Hepatocyte (in vitro differentiated cells): ENCODE results near the gene TMA16. TPM values are rescaled to one million over a fixed set of nuclear protein-coding genes. Genes with fewer than 3 reads are reported as not detected.

Experiments
- DNase-seq: peaks from one replicate; pipeline ENCODE4 v3.0.0-alpha.2; 2016; ENCODE audit warnings: low spot score
- H2AFZ ChIP-seq: fragments of 200-600 bp; sonication (generic); 2 replicates; pipeline ENCODE4 v1.6.0; 2016; ENCODE audit warnings: antibody characterized with exemption, mild to moderate bottlenecking
- H3K27ac ChIP-seq: fragments of 200-600 bp; sonication (generic); 2 replicates; pipeline ENCODE4 v1.5.1; 2016; ENCODE audit warnings: mild to moderate bottlenecking
- H3K27me3 ChIP-seq: fragments of 200-600 bp; sonication (generic); 2 replicates; pipeline ENCODE4 v1.6.1; 2016
- H3K36me3 ChIP-seq: fragments of 200-600 bp; sonication (generic); replicated peaks from 2 replicates; pipeline ENCODE4 v1.5.1; 2016; ENCODE audit warnings: low read depth; ENCODE audit not compliant: insufficient read depth
- H3K4me1 ChIP-seq: fragments of 200-600 bp; sonication (generic); 2 replicates; pipeline ENCODE4 v1.5.1; 2016; ENCODE audit warnings: mild to moderate bottlenecking, moderate library complexity; ENCODE audit not compliant: insufficient read depth
- H3K4me2 ChIP-seq: fragments of 200-600 bp; sonication (generic); 2 replicates; pipeline ENCODE4 v1.6.0; 2016
- H3K4me3 ChIP-seq: fragments of 200-600 bp; sonication (generic); 2 replicates; pipeline ENCODE4 v1.5.1; 2016; ENCODE audit warnings: mild to moderate bottlenecking
- H3K79me2 ChIP-seq: fragments of 200-600 bp; sonication (generic); 2 replicates; pipeline ENCODE4 v1.6.0; 2017; ENCODE audit warnings: mild to moderate bottlenecking
- H3K9me2 ChIP-seq: fragments of 200-600 bp; sonication (generic); replicated peaks from 2 replicates; pipeline ENCODE4 v1.6.0; 2017; ENCODE audit warnings: mild to moderate bottlenecking; ENCODE audit not compliant: insufficient read depth
- H3K9me3 ChIP-seq: fragments of 200-600 bp; sonication (generic); 2 replicates; pipeline ENCODE4 v1.5.1; 2016; ENCODE audit warnings: low read depth, mild to moderate bottlenecking
- H4K20me1 ChIP-seq: fragments of 200-600 bp; sonication (generic); 2 replicates; pipeline ENCODE4 v1.6.0; 2016; ENCODE audit warnings: mild to moderate bottlenecking; ENCODE audit not compliant: insufficient read depth, poor library complexity, severe bottlenecking
- EZH2 ChIP-seq: fragments of 200-600 bp; sonication (generic); IDR thresholded peaks from 2 replicates; pipeline ENCODE4 v1.6.1; 2016; ENCODE audit warnings: antibody characterized with exemption, mild to moderate bottlenecking, borderline replicate concordance
- EZH2phosphoT487 ChIP-seq: fragments of 200-600 bp; sonication (generic); IDR thresholded peaks from one replicate; pipeline ENCODE4 v1.6.1; 2018; ENCODE audit warnings: antibody characterized with exemption, mild to moderate bottlenecking, low read depth, moderate library complexity; ENCODE audit not compliant: unreplicated experiment, severe bottlenecking
- WGBS: methylation state at CpG from one replicate; pipeline ENCODE4 v1.1.6; 2016; ENCODE audit warnings: low lambda C conversion rate; ENCODE audit errors: missing lambda C conversion rate; 5-methylcytosine and 5-hydroxymethylcytosine counted together
- polyA plus RNA-seq: library from polyadenylated mRNA; unstranded; fragments of >200 nt; fragmentation: Nextera tagmentation; extraction: Ambion mirVana; gene quantifications from 2 replicates; pipeline ENCODE4 v1.2.1, GENCODE V29; 2016
- total RNA-seq: library from RNA; depleted of rRNA; stranded (reverse); fragments of >200 nt; gene quantifications from 2 replicates; pipeline ENCODE4 v1.2.3, GENCODE V29; 2014
- TF ChIP-seq, protein P1 (sequence below): fragments of 200-600 bp; sonication (generic); IDR thresholded peaks from 2 replicates; pipeline ENCODE4 v1.5.1; 2016; ENCODE audit warnings: antibody characterized with exemption, mild to moderate bottlenecking; ENCODE audit not compliant: poor library complexity

TMA16 gene
- total and polyA plus RNA-seq, 2 experiments from 2014 or later: 10.9 to 24.9 TPM

DNA sequence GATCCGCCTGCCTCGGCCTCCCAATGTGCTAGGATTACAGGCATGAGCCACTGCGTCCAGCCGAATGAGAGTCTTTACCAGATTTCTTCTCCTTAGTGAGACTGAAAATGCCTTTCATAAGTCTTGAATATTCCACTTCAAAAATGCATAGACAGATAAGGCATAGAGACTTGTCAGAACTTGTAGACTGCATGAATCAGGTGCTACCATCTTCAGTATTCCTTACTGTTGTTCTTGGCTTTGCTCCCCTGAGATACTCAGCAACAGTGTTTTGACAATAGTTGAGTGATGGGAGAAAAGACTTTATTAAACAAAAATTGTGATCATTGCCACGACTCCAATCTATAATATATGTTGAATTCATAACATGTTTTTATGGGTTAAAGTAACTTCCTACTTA lies 31.9 kb upstream of the TMA16 start:
- H3K36me3 ChIP-seq: peaks cover 3% of the 10 kb centered on the region
- no peaks in the 10 kb centered on the region for H4K20me1 ChIP-seq
- H2AFZ ChIP-seq: no peak overlapping the region
- TF ChIP-seq EZH2: no peak
- TF ChIP-seq, protein P1, sequence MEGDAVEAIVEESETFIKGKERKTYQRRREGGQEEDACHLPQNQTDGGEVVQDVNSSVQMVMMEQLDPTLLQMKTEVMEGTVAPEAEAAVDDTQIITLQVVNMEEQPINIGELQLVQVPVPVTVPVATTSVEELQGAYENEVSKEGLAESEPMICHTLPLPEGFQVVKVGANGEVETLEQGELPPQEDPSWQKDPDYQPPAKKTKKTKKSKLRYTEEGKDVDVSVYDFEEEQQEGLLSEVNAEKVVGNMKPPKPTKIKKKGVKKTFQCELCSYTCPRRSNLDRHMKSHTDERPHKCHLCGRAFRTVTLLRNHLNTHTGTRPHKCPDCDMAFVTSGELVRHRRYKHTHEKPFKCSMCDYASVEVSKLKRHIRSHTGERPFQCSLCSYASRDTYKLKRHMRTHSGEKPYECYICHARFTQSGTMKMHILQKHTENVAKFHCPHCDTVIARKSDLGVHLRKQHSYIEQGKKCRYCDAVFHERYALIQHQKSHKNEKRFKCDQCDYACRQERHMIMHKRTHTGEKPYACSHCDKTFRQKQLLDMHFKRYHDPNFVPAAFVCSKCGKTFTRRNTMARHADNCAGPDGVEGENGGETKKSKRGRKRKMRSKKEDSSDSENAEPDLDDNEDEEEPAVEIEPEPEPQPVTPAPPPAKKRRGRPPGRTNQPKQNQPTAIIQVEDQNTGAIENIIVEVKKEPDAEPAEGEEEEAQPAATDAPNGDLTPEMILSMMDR: no peak
- no peak for TF ChIP-seq EZH2phosphoT487
- no peak overlapping the region for H3K4me3 ChIP-seq
- H3K27me3 ChIP-seq: no peaks in the 10 kb centered on the region
- H3K79me2 ChIP-seq: no peaks in the 10 kb centered on the region
- no peaks in the 10 kb centered on the region for H3K9me2 ChIP-seq
- H3K27ac ChIP-seq: no peak overlapping the region
- no peak for DNase-seq
- WGBS: 92% methylated on average over 5 of the region's 5 CpGs
- H3K9me3 ChIP-seq: no peaks in the 10 kb centered on the region
- H3K4me2 ChIP-seq: no peak overlapping the region
- H3K4me1 ChIP-seq: no peaks in the 10 kb centered on the region

DNA sequence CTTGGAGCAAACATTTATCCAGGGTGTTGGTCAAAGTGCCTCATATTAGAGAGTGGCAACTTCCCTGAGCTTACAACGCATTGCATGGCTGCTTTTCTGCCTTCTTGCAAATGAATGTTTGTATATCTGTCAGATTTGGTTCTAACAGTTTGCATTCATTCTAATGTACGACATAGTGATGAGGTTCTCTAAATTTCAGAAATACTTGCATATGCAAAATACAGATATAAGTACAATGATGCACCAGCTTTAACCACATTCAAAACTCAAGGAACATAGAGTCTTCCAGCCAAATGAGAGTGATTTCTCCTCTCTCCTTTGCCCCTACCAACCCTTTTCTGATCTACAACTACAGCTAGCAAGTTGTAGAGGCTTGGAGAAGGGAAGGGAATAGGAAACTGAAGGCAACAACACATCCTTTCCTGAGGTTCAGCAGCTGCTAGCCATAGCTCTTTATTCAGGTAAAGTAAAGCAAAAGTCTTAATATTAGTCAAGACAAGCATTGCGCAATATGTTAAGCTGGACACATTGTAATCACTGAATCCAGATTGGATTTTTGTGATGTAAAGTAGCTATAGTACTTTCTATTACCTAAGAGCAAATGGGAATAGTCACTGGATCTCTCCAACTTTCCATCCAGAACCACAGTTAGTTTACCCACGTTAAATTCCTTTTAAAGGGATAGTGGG lies 27.3 kb upstream of the TMA16 start:
- H3K79me2 ChIP-seq: no peaks in the 10 kb centered on the region
- no peaks in the 10 kb centered on the region for H3K36me3 ChIP-seq
- no peaks in the 10 kb centered on the region for H4K20me1 ChIP-seq
- H3K27me3 ChIP-seq: no peaks in the 10 kb centered on the region
- TF ChIP-seq, protein P1: no peak
- H3K9me3 ChIP-seq: no peaks in the 10 kb centered on the region
- DNase-seq: no peak
- no peak overlapping the region for H2AFZ ChIP-seq
- no peaks in the 10 kb centered on the region for H3K4me1 ChIP-seq
- WGBS: 88% methylated on average over 4 of the region's 4 CpGs
- no peak overlapping the region for H3K4me3 ChIP-seq
- H3K27ac ChIP-seq: no peak overlapping the region
- no peaks in the 10 kb centered on the region for H3K9me2 ChIP-seq
- H3K4me2 ChIP-seq: no peak overlapping the region

DNA sequence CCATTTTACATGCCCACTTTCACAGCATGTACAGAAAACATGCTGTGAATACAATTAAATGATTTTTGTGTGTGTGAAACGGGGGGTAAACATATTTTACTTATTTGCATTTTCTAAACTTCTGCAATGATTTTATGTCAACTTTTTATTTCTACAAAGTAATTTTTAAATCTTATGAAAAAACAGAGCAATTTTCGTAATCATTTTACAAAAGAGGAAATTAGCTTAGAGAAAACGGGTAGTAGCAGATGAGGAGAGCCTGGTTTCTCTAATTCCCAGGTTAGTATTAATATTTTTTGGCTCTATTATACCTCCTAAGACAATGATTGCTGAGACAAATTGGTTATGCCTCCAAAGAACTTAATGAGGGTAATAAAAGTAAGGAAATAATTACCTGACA lies 24.1 kb upstream of the TMA16 start:
- Histone ChIP-seq H2AFZ (no peak overlapping the region), H4K20me1 (no peaks in the 10 kb centered on the region), H3K4me1 (no peaks in the 10 kb centered on the region), H3K4me2 (no peak overlapping the region), H3K36me3 (no peaks in the 10 kb centered on the region), H3K9me3 (no peaks in the 10 kb centered on the region), H3K27ac (no peak overlapping the region), H3K27me3 (no peaks in the 10 kb centered on the region), H3K4me3 (no peak overlapping the region), H3K9me2 (no peaks in the 10 kb centered on the region), H3K79me2 (no peaks in the 10 kb centered on the region)
- TF ChIP-seq EZH2 (no peak), EZH2phosphoT487 (no peak)
- TF ChIP-seq, protein P1: no peak
- DNase-seq: no peak
- 90% methylated on average over 3 of the region's 3 CpGs for WGBS
